Posterior vena cava (tissue), 2 donors: ENCODE data around the gene SERPINB13. TPM values are rescaled to one million over a fixed set of nuclear protein-coding genes. Genes with fewer than 3 reads are reported as not detected.
"Not testable (repeated sequence)": the region's sequence is repeated elsewhere in the genome, so short reads cannot be mapped to it uniquely, and the experiment has no call there.

Experiments
- DNase-seq: peaks from one replicate; pipeline ENCODE4 v3.0.0-alpha.2; 2020; ENCODE audit warnings: low spot score
- intact Hi-C, 2 donors: fragments of 100-400 bp; cut with DNase I; formaldehyde crosslinking; loops; one replicate each; pipeline versions ENCODE4 v1.14.1 to v1.14.2; 2022 to 2023
- total RNA-seq, 2 donors: library from RNA; stranded (reverse); fragmentation: NEBNext Ultra II Directional; extraction: Animal tissue kit (Norgen Biotek cat#: 25700); gene quantifications; one replicate each; pipeline ENCODE4 v1.2.1, GENCODE V29; 2021
- donor health status: DM: yes; HTN: yes; CAD: no.
- donor health status: DM: yes; HTN: yes; CAD: no.

Gene SERPINB13
- total RNA-seq, 2 donors from 2014 or later = not detected

DNA sequence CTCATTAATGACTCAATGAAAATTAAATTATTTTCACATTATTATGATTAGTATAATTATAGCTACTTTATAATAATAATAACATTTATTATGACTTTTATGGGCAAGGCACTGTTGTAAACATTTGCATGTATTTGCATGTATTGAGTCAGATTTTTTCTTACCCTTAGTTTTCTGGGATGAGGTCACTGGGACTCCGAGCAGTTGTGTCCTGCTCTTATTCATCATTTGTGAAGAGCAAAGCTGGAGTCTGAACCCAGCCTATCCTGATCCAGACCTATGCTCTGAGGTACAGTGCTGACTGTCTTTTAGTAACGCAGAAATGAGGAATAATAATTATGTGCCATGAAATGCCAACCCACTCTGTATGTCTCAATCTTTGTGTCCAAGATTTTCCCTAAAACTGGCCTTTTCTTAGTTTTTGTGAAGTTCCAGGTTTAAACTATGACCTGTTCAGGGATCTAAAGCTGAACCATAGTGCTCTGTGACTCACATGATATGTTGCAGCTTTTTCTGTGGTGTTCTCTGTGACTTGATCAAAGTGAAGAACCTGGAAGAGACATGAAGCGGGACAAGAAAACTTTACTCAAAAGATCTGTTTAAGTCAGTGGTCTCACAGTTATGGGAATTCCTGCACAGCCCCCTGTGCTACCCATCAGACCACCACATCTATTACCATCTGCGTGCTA, 55.7 kb downstream of the SERPINB13 start:
- intact Hi-C loops, DNase-seq: not testable (repeated sequence)

DNA sequence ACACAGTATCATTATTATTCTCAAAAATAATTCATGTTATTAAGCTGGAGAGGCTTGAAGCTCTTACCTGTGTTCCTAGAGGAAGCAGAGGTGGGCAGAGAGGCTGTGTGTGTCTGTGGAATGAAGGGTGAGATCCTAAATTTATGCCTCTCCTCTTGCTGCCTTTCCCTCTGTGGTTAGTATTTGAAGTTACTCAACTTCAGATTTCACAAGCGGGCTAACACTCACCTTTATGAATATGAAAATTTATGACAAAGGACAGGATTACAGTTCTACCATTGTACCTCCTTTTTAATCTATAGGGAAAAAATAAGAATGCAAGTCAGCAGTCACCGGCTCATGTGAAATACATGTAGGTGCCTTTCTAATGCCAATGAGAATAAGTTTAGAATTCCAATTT, 57.0 kb downstream of the SERPINB13 start, which contains the start of gene SERPINB4:
Gene SERPINB4 (minus strand): TSS at position 115 of the 400 bp plus-strand sequence. CDS start 679 bp downstream, outside the sequence.
- intact Hi-C loops, DNase-seq: not testable (repeated sequence)

- intact Hi-C loops = not testable (repeated sequence)
Measured at GRCh38 chr18:63644694-63645093, 57.6 kb downstream of the SERPINB13 start.

GRCh38 chr18:63646936-63647335, 59.8 kb downstream of the SERPINB13 start:
- intact Hi-C loops = no loop called here
- DNase-seq = no peak

More at GRCh38 chr18:63644694-63645093, 57.6 kb downstream of the SERPINB13 start:
- not testable (repeated sequence) for DNase-seq

DNA sequence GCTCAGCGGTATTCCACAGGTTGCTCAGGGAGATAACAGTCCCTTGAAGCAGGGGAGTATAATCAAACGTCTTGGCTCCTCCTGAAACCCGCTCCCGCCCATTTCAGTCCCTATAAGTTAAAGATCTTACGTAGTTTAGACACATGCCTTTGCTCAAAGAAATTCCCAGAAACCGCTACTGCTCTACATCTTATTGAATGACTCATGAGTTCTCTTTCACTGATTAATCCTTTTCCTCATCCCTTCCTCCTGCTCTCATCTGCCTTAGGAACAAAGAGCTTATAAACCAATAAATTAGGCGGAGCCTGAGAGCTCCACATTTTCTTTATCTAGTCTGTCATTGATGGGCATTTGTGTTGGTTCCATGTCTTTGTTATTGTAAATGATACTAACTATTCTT, 61.1 kb downstream of the SERPINB13 start:
- intact Hi-C loops = no loop called here
- no peak for DNase-seq

Other genes starting within 250 kb of the SERPINB13 start
- 10 to 100 TPM; 54.2 to 78.7 TPM for gene KDSR, start 220.1 kb upstream of the SERPINB13 start, total RNA-seq
- 10 to 100 TPM; 46.2 to 47.3 TPM for gene VPS4B, start 164.9 kb upstream of the SERPINB13 start, total RNA-seq
- not detected for gene SERPINB5, start 110.4 kb upstream of the SERPINB13 start, total RNA-seq
- not detected for gene SERPINB12, start 45.0 kb upstream of the SERPINB13 start, total RNA-seq
- gene SERPINB4, start 56.9 kb downstream of the SERPINB13 start, total RNA-seq = not detected
- not detected for gene SERPINB3, start 74.5 kb downstream of the SERPINB13 start, total RNA-seq
- gene SERPINB11, start 115.6 kb downstream of the SERPINB13 start, total RNA-seq = not detected
- gene SERPINB7, start 188.1 kb downstream of the SERPINB13 start, total RNA-seq = not detected